Measurements from ENCODE around the gene RTN4R.

Gene RTN4R

DNA sequence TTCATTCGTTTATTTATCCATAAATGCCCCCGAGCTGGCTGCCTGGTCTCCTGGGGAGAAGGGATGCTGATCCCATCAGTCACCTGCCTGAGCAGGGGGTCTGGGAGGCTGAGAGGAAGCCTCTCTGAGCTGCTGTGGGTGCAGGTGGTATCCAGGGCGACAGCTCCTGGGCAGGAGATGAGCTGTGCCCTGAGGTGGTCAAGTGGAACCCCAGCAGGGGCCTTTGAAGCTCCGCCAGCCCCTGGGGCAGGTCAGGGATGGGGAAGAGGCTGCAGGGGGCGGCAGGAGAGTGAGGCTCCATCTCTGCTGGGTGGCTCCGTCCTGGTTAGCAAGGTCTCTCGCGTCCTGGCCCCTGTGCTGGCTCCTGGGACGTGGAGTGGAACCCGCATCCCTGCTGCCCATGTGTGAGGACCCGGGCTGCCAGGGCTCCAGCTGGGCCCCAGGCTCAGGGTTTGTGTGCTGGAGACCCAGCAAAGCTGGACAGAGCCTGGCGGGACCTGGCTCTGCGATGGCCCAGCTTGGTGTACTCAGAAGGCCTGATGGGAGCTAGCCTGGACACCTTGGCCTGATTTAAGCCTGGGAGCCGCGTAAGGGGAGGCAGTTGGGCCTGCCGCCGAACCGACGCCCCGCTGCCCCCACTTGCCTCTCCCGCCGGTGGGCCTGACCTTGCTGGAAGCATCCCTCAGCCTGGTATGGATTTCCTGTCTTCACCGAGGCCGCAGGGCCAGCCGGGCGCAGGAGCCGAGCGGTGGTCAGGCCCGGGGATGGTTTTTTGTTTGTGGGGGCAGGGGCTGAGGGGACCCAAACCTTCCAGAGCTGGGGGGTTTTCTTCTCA is 44.5 kb downstream of the RTN4R start:
- H3K9me3 ChIP-seq (ENCODE audit: control insufficient read depth, low read length): no peaks in the 10 kb centered on the region
- no peak overlapping the region for H3K4me3 ChIP-seq (ENCODE audit: low read depth, low read length)
- H3K36me3 ChIP-seq (ENCODE audit: control insufficient read depth, insufficient read depth, low read length): no peaks in the 10 kb centered on the region
- no peak overlapping the region for H2AFZ ChIP-seq
- H3K4me1 ChIP-seq: no peaks in the 10 kb centered on the region
- H3K9ac ChIP-seq: no peak overlapping the region
- TF ChIP-seq, protein P1, sequence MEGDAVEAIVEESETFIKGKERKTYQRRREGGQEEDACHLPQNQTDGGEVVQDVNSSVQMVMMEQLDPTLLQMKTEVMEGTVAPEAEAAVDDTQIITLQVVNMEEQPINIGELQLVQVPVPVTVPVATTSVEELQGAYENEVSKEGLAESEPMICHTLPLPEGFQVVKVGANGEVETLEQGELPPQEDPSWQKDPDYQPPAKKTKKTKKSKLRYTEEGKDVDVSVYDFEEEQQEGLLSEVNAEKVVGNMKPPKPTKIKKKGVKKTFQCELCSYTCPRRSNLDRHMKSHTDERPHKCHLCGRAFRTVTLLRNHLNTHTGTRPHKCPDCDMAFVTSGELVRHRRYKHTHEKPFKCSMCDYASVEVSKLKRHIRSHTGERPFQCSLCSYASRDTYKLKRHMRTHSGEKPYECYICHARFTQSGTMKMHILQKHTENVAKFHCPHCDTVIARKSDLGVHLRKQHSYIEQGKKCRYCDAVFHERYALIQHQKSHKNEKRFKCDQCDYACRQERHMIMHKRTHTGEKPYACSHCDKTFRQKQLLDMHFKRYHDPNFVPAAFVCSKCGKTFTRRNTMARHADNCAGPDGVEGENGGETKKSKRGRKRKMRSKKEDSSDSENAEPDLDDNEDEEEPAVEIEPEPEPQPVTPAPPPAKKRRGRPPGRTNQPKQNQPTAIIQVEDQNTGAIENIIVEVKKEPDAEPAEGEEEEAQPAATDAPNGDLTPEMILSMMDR (IDR thresholded peaks at IDR 0.05): no peak
- no peaks in the 10 kb centered on the region for H3K27me3 ChIP-seq (ENCODE audit: control insufficient read depth, insufficient read depth, low read length)
- no peak overlapping the region for H3K4me2 ChIP-seq (ENCODE audit: low read length)
- H3K79me2 ChIP-seq: no peaks in the 10 kb centered on the region
- no peak overlapping the region for H3K27ac ChIP-seq

DNA sequence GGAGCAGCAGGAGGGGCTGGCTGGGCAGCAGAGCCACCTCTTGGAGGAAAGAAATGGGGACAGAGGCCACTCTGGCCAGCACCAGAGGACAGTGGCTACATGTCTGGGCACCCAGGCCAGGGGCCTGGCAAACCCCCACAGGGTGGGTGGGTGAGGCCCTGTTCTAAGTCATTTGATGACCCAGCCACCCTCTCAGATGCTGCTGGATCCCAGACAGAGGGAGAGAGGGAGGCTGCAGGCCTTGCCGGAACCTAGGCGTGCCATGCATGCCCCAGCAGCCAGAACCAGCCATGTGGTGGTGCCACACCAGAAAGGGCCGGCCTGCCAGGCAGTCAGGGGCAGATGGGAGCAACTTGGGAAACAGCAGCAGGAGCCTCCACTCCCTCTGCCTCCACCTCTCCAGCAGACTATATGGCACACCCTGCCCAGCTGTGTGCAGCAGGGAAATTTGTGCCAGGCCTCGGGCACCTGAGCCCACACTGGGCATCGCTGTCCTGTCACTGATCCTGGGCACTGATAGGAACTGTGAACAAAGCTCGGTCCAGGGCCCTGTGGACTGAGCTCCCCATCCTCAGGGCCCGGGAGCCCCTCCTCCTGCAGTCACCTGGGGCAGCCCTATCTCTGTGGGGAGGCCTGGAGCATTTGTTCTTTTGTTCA is 45.2 kb downstream of the RTN4R start:
- H3K9ac ChIP-seq: no peak overlapping the region
- TF ChIP-seq, protein P1 (IDR thresholded peaks at IDR 0.05): no peak
- H3K36me3 ChIP-seq (ENCODE audit: control insufficient read depth, insufficient read depth, low read length): no peaks in the 10 kb centered on the region

DNA sequence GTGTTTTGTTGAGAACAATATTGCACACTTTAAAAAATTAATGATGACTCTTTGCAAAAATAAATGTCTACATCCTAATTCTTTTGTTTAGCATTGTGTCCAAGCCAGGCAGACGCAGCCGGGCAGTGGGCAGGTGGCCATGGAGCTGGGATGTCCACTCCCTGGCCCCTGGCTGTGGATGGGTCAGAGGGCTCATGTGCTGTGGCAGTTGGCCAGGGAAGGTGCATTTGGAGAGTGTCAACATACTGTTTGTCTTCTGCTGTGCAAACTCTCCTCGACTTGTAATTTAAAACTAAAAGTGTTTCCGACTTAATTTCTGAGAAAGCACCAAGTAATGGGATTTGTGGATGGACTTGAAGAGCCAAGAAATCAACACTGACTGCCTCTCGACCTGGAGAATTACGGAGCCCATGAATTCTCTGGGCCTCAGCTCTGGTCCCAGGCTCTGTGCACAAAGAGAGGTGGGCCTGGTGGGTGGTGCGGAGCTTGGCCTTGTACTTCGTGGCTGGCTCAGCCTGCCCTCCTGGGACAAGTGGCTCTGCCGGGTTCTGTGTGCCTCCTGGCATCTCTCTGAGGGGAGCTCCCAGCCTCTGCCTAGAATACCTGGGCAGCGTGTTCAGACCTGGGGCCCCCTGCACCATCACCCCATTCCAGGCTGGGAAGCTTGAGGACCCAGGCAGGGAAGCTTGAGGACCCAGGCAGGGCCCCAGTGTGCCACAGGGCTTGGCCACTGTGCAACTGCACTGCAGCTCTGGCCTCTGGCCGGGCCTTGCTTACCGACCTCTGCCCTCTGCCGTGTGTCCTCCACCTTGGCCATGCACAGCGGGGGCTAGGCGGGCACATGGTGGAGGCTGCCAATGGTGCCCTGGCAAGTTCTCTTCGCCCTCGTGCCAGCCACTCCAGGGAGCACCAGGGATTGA is 46.4 kb downstream of the RTN4R start:
- no peaks in the 10 kb centered on the region for H3K36me3 ChIP-seq (ENCODE audit: control insufficient read depth, insufficient read depth, low read length)
- H3K27ac ChIP-seq: no peak overlapping the region
- TF ChIP-seq, protein P1 (IDR thresholded peaks at IDR 0.05): no peak

More for the DNA sequence above, 45.2 kb downstream of the RTN4R start:
- Histone ChIP-seq H3K4me1 (no peaks in the 10 kb centered on the region), H2AFZ (no peak overlapping the region), H3K27me3 (ENCODE audit: control insufficient read depth, insufficient read depth, low read length) (no peaks in the 10 kb centered on the region), H3K27ac (no peak overlapping the region), H3K4me2 (ENCODE audit: low read length) (no peak overlapping the region), H3K79me2 (no peaks in the 10 kb centered on the region), H3K4me3 (ENCODE audit: low read depth, low read length) (no peak overlapping the region), H3K9me3 (ENCODE audit: control insufficient read depth, low read length) (no peaks in the 10 kb centered on the region)

DNA sequence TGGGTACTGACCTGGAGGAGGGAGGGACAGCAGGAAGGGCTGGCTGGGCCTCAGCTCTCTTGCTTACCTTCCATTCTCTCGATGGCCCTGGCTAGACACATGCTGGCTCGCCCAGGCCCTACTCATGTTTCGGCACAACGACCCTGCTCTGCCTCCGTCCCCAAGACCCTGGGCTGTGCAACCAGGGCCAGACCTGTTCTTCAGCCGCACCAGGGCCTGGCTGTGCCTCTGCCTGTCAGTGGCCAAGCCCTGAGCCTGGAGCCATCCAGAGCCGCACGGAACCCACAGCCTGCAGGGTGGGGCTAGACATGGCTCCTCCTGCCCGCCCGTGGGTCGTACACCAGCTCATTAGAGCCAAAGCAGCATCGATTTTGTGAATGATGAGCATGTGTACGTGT is 47.5 kb downstream of the RTN4R start:
- Histone ChIP-seq H3K27ac (no peak overlapping the region), H3K9ac (no peak overlapping the region), H3K4me1 (no peaks in the 10 kb centered on the region), H3K36me3 (ENCODE audit: control insufficient read depth, insufficient read depth, low read length) (no peaks in the 10 kb centered on the region), H3K4me3 (ENCODE audit: low read depth, low read length) (no peak overlapping the region), H3K9me3 (ENCODE audit: control insufficient read depth, low read length) (no peaks in the 10 kb centered on the region), H3K79me2 (no peaks in the 10 kb centered on the region), H3K4me2 (ENCODE audit: low read length) (no peak overlapping the region), H3K27me3 (ENCODE audit: control insufficient read depth, insufficient read depth, low read length) (no peaks in the 10 kb centered on the region), H2AFZ (no peak overlapping the region)
- TF ChIP-seq, protein P1 (IDR thresholded peaks at IDR 0.05): no peak

More for the DNA sequence above, 46.4 kb downstream of the RTN4R start:
- no peak overlapping the region for H3K4me2 ChIP-seq (ENCODE audit: low read length)
- H3K79me2 ChIP-seq: no peaks in the 10 kb centered on the region
- no peak overlapping the region for H3K9ac ChIP-seq
- H3K27me3 ChIP-seq (ENCODE audit: control insufficient read depth, insufficient read depth, low read length): no peaks in the 10 kb centered on the region
- H3K4me1 ChIP-seq: no peaks in the 10 kb centered on the region
- H2AFZ ChIP-seq: no peak overlapping the region
- H3K9me3 ChIP-seq (ENCODE audit: control insufficient read depth, low read length): no peaks in the 10 kb centered on the region
- H3K4me3 ChIP-seq (ENCODE audit: low read depth, low read length): no peak overlapping the region

Measured in parathyroid adenoma (tissue), 2 donors.